Measurements from ENCODE around the gene SNAI3.

SNAI3 gene

DNA sequence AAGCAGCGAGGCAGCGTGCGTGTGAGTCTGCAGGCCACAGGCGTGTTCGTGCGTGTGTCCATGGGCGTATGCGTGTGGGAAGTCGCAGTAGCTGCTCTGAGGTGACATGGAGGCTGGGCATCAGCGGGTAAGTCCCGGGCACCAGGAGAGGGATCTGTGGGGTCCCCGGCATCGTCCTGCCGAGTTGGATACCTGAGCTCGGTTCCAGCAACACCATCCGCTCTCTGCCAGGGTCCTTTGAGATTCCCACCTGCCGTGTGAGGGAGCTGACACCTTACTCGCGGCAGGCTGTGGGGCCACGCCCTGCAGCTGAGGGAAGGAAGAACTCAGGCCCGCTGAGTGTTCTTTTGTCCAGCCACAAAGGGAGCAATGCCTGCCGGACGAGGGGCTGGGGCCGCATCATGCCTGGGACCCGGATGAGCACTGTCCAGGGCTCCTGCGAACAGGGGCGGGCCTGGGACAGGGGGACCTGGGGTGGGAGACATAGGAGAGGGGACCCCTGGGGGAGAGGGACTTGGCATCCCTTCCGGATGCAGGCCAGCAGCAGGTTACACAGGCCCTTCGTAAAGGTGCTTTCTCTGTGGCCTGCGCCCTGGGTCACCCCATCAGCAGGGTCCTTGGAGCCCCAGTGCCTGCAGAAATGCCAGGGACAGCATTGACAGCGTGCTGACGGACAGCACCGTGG is 5.0 kb upstream of the SNAI3 start:
- no peak for DNase-seq (ENCODE audit: low spot score)

- DNase-seq (ENCODE audit: low spot score): no peak
Measured at GRCh38 chr16:88690341-88691128, 4.2 kb upstream of the SNAI3 start.

DNA sequence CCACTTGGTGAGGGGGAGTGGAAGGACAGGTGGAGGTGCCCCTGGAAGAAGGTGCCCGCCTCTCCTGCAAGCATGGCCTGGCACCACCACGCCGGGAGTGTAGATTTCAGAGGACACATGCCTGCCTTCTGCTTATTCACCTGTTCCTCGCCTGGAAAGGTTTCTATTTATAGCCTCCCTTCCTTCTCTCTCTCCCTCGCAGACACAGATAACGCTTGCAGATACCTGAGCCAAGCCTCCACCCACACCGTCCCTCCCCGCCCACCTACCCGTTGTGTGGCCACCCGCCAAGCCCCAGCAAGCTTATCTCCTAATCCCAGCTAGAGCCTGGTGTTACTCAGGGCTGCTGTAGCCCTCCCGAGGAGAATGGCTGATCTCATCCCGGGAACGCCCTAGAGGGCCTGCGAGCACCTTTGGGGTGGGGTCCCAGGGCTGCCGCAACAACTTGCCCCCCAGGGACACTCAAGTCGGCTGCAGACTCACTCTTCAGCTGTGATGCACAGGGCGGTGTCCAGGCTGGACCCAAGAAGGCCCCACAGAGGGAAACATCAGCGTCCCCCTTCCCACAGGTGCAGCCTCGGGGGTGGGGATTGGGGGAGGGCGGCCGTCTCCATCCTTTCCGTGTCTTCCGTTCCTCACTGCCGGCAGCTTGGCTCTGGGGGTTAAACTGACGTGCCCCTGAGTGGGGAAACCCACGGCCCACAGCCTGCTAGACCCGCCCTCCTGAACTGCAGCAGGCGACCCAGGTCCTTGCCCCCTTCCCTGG is 1.9 kb upstream of the SNAI3 start:
- peak; percentile 80 for DNase-seq (ENCODE audit: low spot score)

- DNase-seq (ENCODE audit: low spot score): no peak
Measured at GRCh38 chr16:88687676-88688012, 1.3 kb upstream of the SNAI3 start.

DNA sequence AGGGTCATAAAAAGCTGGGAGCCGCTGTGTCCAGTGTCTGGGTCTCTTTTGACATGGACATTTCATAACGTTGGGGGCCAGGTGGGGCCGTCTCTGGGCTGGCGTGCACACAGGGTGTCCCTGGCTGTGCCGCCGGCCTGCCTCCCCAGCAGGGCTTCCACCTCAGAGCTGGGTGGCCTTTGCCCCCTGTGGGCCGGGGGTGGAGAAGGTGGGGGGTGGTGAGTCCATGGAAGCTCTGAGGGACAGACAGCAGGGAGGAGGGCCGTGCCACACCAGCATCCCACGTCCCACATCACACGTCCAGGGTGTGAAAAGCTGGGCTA is 908 bp upstream of the SNAI3 start:
- no peak for DNase-seq (ENCODE audit: low spot score)

DNA sequence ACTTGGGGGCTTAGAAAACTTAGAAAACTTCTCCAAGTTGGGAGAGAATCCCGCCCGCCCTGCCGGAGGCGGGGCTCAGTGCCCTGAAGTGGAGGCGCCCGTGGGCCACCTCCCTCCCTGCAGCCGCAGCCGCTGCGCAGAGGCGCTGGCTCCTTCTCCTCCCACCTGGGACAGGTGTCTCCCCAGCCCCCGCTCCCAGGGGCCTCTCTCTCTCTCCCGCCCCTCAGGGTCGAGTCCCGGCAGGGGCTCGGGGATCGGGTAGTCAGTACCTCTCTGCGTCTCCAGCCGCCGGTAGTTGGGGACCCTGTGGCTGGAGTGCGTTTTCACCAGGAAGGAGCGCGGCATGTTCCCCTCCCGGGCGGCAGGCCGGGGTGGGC is 257 bp downstream of the SNAI3 start:
- peak; percentile 42 for DNase-seq (ENCODE audit: low spot score)

DNA sequence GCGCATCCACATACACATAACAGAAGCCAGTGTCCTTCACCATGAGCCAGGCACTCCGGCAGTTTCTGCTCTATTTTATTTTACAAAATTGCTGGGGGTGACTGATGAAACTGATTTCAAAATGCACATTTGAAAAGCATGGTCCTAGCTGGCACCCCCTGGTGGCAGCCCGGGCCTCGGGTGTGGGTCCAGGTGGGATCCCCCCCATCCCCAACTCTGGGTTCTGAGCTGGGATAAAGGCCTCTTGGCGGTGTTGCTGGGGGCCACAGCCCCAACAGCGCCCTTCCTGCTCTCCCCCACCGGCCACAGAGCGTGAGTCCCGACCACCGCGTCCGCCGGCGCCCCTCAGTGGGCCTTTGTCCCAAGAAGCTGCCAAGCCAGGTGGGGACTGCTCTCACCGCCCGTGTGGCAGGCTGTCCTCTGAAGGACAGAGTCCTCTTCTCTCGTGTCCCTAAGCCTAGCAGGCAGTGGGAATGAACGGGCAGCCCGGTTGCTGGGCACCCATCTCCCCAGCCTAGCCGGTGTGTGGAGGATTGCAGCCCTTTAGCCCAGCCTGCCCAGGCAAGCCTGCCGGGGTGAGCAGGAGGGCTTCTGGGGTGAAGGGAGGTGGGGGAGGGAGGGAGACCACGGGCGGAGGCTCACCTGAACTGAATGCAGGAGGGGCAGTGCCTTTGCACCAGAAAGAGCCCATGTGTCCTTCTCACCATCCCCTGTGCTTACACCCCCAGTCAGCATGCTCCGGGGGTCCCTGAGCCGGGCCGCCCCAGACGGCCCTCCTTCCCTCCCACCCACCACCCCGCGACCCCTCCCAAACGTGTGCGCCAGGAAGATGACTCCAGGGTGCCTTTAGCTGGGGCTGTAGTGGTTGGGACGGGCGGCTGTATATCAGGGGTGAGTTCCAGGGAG is 898 bp downstream of the SNAI3 start:
- no peak for DNase-seq (ENCODE audit: low spot score)

GRCh38 chr16:88684569-88685155 is 1.6 kb downstream of the SNAI3 start:
- no peak for DNase-seq (ENCODE audit: low spot score)

GRCh38 chr16:88681709-88682451 is 4.4 kb downstream of the SNAI3 start:
- DNase-seq (ENCODE audit: low spot score): no peak

DNA sequence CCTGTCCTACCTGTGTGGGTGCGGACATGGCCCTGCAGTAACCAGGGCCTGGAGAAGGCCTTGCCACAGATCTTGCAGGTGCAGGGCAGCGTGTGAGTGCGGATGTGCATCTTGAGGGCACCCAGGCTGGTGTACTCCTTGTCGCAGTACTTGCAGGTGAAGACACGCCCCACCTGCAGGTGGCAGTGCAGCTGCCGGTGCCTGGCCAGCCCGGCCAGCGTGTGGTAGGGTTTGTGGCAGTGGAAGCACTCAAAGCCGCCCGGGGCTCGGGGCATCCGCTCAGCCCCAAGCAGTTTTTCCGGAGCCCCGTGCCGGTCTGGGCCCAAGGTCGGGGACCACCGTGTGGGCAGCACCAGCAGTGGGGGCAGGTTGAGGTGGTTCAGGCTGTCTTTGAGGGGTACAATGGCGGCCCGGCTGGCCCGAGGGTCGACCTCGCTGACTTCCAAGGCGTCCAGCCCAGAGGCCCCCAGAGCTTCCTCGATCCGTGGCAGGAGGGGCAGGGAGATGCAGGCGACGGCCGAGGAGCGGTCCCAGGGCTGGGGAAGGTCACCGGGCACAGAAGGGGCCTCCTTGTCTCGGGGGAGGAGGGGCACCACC is 5.1 kb downstream of the SNAI3 start:
- no peak for DNase-seq (ENCODE audit: low spot score)

DNA sequence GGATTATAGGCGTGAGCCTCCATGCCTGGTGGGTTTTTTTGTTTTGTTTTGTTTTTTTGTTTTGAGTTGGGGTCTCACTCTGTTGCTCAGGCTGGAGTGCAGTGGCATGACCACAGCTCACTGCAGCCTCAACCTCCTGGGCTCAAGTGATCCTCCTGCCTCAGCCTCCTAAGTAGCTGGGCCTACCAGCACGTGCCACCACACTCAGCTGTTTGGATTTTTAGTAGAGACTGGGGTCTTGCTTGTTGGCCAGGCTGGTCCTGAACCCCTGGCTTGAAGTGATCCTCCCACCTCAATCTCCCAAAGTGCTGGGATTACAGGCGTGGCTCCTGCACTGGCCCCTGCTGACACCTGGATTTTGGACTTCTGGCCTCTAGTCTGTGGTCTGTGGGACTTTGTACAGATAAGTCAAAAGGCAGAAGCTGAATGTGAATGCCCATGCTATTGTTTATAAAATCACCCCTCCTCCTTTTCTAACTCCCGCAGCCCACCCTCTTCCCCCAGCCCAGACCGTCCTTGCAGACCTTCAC is 5.7 kb downstream of the SNAI3 start:
- no peak for DNase-seq (ENCODE audit: low spot score)

DNA sequence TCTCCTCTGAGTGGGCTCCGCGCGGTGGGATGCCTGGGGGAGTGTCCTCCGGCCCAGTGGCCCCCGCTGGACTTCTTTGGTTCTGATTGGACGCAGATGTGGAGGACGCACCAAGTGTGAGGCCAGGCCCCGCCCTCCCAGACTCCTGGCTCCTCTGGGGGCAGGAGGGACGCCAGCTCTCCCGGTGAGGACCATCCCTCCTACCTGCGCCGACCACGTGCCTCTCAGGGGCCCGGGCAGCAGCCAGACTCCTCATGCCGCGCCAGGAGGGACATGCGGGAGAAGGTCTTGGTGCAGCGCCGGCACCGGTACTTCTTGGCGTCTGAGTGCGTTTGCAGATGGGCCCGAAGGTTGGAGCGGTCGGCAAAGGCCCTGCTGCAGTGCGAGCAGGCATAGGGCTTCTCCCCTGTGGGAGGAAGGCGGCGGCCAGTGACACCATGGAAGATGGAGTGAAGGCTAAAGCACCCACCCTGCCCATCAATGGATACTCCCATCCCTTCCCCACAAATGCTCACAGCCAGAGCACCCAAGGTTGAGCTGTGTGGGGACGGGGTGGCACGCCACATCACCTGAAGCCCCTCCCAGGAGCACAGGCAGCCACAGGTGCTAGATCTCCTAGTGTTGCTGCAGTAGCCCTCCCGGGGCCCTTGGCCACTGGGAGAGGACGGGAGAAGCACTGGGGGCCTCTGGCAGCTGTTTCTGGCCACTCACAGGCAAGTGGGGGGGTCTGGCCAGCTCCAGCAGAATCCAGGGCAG is 7.9 kb downstream of the SNAI3 start:
- DNase-seq (ENCODE audit: low spot score): no peak

GRCh38 chr16:88677721-88678120 is 8.6 kb downstream of the SNAI3 start:
- no peak for DNase-seq (ENCODE audit: low spot score)

GRCh38 chr16:88676502-88677242 is 9.6 kb downstream of the SNAI3 start:
- DNase-seq (ENCODE audit: low spot score): no peak

DNA sequence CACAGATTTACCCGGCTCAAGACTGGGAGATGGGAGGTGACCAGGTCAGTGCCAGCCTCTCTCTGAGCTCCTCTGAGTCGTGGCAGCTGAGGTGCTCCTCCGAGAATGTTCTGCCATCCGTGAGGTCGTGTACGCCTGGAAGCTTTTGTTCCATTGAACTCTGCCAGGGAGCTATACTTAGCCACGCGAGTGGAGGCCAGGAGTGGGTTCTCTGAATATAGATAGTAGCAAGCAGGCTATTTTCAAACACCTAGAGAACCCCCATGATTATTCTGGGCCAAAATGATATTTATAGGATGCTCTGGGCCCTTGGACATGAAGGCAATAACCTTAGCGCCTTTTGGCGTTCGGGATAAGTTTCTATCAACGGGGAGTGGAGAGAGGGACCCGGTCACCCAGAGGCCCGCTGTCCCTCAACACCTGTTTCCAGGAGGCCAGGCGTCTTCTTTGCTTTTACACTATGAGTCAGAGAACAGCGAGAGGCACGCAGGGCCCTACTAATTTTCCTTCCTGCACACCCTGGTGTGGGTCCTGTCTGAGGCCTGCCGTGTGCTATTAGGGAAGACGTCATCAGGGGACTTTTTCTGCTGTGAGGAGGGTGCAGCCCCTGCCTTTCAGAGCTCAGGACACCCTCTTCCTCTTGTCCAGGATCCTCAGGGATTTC is 12.5 kb downstream of the SNAI3 start:
- DNase-seq (ENCODE audit: low spot score): no peak

DNA sequence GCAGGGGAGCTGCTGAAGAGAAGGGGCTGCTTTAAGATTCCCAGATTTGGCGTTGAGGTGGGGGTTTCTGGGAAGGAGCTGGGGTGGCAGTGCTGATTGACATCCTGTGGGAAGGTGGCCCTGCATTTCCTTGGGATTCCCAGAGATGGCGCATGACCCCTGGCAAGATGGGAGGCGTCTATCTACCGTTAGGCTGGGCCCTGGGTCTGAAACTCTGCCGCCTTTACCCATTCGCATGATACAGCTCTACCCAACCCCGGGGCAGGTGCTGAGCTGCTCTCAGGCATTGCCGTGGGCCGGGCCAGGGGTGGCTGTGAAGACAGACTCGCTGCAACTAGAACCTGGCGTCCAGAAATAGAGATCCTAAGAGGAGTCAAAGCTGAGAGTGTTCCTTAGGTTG is 13.5 kb downstream of the SNAI3 start:
- no peak for DNase-seq (ENCODE audit: low spot score)

DNA sequence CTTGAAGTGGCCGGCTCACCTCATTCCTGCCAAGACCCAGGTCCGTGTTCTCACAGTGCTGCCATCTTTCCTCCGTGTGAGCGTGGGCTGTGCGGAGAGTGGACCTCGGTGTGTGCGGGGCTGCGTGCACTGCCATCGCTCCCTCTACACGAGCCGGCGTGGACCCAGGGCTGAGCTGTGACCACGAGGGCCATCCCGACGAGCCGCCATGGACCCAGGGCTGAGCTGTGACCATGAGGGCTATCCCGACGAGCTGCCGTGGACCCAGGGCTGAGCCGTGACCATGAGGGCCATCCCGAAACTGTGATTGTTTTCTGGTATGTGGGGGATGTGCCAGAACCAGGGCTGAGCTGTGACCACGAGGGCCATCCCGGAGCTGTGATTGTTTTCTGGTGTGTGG is 14.5 kb downstream of the SNAI3 start:
- DNase-seq (ENCODE audit: low spot score): no peak

- DNase-seq (ENCODE audit: low spot score): no peak
Measured at GRCh38 chr16:88669980-88670379, 16.3 kb downstream of the SNAI3 start.

All from LoVo (cell line).